CD4-positive, alpha-beta T cell treated with Interleukin-21 for 1 hour (primary cell): Measurements from ENCODE around the gene GCSH.
A peak's percentile ranks its signal among the peaks of the same experiment; 100 is the strongest.
"Not testable (repeated sequence)": the region's sequence is repeated elsewhere in the genome, so short reads cannot be mapped to it uniquely, and the experiment has no call there.

Experiments
- DNase-seq: peaks from one replicate; pipeline ENCODE4 v3.0.0-alpha.2; 2020

GCSH gene

GRCh38 chr16:81095953-81096714 is at the start of gene GCSH:
Gene GCSH, minus strand, starts transcription at chr16:81096395. Its CDS starts 117 bp downstream, at chr16:81096278.
- peak; percentile 99 for DNase-seq

GRCh38 chr16:81143921-81144471 is 47.8 kb upstream of the GCSH start:
- no peak for DNase-seq

- DNase-seq = no peak
Observed at GRCh38 chr16:81142864-81143263, 46.7 kb upstream of the GCSH start.

GRCh38 chr16:81140930-81141780 is 45.0 kb upstream of the GCSH start:
- DNase-seq = no peak

GRCh38 chr16:81138831-81139557 is 42.8 kb upstream of the GCSH start:
- no peak for DNase-seq

GRCh38 chr16:81137754-81138153 is 41.6 kb upstream of the GCSH start:
- no peak for DNase-seq

- DNase-seq = no peak
Observed at GRCh38 chr16:81136390-81137335, 40.5 kb upstream of the GCSH start.

GRCh38 chr16:81130126-81130525 is 33.9 kb upstream of the GCSH start:
- no peak for DNase-seq

GRCh38 chr16:81128726-81129524 is 32.7 kb upstream of the GCSH start:
- DNase-seq = no peak

GRCh38 chr16:81127051-81127450 is 30.9 kb upstream of the GCSH start:
- DNase-seq = no peak

GRCh38 chr16:81123092-81123852 is 27.1 kb upstream of the GCSH start:
- no peak for DNase-seq

GRCh38 chr16:81121474-81121990 is 25.3 kb upstream of the GCSH start:
- no peak for DNase-seq

GRCh38 chr16:81117436-81117835 is 21.2 kb upstream of the GCSH start:
- no peak for DNase-seq

- DNase-seq = no peak
Observed at GRCh38 chr16:81116285-81116684, 20.1 kb upstream of the GCSH start.

GRCh38 chr16:81112453-81112852 is 16.3 kb upstream of the GCSH start:
- no peak for DNase-seq

GRCh38 chr16:81109274-81109673 is 13.1 kb upstream of the GCSH start:
- DNase-seq = not testable (repeated sequence)

- DNase-seq = no peak
Observed at GRCh38 chr16:81107511-81107910, 11.3 kb upstream of the GCSH start.

GRCh38 chr16:81106826-81107503 is 10.8 kb upstream of the GCSH start:
- no peak for DNase-seq

- no peak for DNase-seq
Observed at GRCh38 chr16:81105946-81106345, 9.8 kb upstream of the GCSH start.
